GM19467 (cell line): ENCODE results near the gene FLT4.
"Not testable (repeated sequence)": the region's sequence is repeated elsewhere in the genome, so short reads cannot be mapped to it uniquely, and the experiment has no call there.

Experiments used
- ATAC-seq: cut with Tn5 transposase; IDR thresholded peaks from one replicate; pipeline ENCODE4 v1.9.1; 2021; ENCODE audit warnings: mild to moderate bottlenecking, moderate library complexity; ENCODE audit not compliant: unreplicated experiment

FLT4 gene

DNA sequence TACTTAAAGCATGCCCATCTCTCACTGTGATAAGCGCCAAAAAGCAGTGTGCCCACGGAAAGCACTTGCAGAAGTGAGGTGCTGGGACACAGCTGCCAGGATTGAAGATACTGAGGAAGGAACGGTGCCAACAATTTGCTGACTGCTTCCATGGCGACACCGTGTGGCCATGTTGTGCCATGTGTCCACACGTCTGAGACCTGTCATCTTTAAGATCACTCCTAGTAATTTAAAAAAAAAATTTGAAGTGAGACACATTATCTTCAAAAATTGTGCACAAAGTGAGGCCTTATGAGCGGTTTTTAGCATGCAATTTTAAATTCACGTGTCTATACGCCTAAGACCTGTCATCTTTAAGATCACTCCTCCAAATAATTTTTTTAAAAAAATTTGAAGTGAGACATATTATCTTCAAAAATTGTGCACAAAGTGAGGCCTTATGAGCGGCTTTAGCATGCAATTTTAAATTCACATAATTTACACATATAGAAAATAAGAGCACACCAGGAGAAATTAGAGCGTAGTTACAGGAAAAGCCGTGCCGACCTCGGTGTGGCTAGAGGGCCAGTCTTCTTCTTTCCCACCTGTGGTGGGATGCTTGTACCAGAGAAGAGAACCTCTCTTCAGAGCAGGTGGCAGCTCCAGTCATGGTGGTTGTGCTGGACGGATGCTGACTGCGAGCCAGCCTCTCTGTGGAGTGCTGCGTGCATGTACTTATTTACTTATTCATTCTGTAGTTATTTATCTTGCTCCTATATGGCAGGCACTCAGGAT, 21.4 kb upstream of the FLT4 start:
- no peak for ATAC-seq

DNA sequence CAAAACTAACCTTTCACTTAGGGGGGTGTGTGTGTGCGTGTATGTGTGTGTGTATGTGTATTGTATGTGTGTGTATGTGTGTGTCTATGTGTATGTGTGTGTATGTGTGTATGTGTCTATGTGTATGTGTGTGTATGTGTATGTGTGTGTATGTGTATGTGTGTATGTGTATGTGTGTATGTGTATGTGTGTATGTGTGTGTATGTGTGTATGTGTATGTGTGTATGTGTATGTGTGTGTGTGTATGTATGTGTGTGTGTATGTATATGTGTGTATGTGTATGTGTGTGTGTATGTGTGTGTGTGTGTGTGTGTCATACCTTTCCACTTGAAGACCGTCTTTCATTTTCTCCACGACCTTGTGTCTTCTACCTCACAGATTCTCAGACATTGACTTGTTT, 20.8 kb upstream of the FLT4 start:
- ATAC-seq, result no peak

DNA sequence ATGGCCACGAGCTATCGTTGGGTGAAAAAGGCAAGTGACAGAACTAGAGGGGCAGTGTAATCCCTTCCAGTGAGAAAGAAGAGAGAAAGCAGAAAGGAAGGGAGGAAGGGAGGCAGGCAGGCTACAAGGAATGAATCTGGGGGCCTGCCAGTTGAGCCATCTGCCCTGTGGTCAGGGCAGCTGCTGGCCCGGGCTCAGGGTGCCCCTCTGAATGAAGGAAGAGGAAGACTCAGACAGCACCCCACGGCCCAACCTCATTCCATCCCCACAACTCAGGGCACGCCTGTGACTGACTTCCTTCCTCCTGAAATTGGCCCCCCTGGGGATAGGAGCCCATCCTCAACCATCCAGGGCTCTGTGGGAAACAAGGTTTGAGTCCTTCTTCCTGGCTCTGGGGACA, 20.3 kb upstream of the FLT4 start:
- ATAC-seq, result no peak

DNA sequence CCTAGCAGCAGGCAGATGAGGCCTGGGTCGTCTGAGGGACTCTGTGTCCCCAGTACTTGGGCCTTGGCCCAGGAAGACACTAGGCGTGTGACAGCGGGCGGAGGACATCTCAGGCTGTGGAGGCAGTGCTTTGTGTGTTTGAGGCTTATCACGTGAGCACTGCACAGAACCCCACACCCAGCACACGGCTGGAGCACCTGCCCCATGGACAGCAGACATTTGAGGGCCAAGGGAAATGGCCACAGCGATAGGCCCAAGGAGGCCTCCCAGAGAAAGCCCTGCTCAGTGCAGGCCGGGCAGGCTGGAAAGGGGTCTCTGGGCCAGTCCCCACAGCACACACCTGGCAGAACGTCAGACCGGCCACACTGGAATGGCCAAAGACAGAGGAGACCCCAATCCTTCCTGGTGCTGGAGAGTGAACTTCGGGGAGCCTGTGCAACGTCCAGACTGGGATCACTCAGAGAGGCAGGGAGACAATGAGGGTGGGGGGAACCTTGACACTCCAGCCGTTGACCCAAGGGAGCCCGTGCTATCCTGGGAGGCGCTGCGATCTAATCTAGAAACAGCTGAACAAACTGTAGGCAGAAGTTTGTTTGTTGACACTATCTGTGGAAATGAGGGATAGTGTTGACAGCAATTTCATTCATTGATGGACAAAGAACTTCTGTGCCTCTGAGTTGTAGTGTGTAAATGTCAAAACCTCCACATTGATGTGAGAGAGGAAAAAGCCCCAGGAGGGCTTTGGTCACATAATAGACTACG, 19.6 kb upstream of the FLT4 start:
- ATAC-seq, result no peak

DNA sequence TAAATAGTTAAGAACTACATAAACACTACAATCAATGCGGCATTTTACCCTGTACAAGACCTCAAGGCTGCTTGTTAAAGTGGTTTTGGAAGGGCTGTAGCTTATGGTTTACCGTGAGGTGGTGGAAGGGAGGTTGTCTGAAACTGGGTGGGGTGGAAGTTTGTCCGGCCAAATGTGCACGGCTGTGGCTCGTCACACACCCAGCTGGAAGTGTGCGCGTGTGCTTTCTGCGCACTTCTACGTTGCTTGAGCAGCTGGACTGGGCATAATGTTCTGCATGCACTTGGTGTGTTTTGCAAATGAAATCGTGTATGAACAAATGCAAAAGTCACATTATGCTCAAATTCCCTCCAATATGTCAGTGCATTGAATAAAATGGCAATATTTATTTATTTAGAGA, 17.4 kb upstream of the FLT4 start:
- no peak for ATAC-seq

DNA sequence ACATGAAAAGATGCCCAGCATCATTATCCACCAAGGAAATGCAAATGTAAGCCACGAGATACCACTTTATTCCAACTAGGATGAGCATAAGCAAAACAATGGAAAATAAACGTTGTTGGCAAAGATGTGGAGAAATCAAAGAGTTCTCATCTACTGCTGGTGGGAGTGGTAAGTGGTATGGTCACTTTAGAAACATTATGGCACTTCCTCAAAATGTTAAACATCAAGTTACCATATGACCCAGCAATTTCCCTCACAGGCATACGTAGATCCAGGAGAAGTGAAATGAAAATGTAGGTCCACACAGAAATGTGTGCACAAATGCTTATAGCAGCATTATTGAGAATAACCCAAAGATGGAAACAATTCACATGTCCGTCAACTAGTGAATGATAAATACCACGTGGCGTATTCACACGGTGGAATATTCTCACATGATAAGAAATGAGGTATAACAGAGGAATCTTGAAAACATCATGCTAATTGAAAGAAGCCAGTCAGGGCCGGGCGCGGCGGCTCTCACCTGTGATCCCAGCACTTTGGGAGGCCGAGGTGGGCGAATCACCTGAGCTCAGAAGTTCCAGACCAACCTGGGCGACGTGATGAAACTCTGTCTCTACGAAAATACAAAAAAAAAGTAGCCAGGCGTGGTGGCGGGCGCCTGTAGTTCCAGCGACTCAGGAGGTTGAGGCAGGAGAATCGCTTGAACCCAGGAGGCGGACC, 16.4 kb upstream of the FLT4 start:
- no peak for ATAC-seq

DNA sequence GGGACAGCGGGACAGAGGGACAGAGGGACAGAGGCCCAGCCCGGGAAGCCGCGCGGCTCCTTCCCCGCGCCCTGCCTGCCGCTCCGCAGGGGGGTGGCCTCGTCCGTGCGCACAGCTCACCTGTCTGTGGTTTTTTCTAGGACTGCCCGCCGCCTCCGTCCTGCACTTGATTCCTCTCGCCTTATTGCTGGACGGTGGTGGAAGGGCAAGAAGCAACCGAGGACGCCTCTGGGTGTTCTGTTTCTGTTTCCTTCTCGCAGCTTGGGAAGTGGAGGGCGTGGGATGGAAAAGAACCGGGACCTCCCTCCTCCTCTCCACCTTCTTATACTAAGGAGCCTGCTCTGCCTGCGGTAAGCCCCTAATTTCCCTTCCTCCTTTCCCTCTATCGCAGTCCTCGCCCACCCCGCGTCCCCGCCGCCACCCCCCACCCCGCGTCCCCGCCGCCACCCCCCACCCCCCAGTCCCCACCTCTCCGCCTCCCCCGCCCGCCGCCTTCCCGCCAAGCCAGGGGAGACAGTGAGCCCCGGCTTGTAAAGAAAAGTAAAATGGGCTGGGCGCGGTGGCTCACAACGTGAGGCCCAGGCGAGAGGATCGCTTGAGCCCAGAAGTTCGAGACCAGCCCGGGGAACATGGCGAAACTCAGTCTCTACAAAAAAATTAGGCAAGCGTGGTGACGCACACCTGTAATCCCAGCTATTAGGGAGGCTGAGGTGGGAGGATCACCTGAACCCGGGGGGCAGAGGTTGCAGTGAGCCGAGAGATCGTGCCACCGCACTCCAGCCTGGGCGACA, 9.6 kb upstream of the FLT4 start:
- ATAC-seq, result no peak

DNA sequence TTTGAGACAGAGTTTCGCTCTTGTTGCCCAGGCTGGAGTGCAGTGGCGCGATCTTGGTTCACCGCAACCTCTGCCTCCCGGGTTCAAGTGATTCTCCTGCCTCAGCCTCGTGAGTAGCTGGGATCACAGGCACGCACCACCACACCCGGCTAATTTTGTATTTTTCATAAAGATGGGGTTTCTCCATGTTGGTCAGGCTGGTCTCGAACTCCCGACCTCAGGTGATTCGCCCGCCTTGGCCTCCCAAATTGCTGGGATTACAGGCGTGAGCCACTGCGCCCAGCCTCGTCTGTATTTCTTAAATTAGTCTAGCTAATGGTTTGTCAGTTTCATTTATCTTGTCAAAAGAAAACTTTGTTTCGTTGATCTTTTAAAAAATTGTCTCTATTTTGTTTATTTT, 5.8 kb upstream of the FLT4 start:
- not testable (repeated sequence) for ATAC-seq

DNA sequence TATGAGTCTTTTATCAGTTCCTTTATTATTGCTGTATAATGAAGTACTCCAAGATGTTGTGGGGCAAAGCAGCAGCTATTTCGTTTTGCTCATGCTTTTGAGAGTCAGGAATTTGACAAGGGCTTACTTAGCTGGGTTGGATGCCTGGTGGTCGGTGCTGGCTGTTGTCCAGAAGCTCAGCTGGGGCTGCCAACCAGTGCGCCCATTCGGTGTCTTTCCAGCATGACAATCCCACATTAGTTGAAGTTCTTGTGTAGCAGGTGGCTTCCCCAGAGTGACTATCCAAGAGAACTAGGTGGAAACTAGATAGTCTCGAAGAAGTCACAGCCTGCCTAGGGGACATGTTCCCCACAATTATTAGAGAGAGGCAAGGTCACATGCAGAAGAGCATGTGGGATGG, 3.4 kb upstream of the FLT4 start:
- no peak for ATAC-seq

DNA sequence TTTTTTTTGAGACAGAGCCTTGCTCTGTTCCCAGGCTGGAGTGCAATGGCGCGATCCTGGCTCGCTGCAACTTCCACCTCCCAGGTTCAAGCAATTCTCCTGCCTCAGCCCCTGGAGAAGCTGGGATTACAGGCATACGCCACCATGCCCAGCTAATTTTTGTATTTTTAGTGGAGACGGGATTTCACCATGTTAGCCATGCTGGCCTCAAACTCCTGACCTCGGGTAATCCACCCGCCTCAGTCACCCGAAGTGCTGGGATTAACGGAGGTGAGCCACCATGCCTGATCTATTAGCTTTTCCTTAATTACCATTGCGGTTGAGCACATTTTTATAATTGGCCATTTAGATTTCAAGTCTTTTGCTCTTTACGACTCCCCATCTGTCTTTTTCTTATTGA, 2.9 kb upstream of the FLT4 start:
- ATAC-seq, result no peak

DNA sequence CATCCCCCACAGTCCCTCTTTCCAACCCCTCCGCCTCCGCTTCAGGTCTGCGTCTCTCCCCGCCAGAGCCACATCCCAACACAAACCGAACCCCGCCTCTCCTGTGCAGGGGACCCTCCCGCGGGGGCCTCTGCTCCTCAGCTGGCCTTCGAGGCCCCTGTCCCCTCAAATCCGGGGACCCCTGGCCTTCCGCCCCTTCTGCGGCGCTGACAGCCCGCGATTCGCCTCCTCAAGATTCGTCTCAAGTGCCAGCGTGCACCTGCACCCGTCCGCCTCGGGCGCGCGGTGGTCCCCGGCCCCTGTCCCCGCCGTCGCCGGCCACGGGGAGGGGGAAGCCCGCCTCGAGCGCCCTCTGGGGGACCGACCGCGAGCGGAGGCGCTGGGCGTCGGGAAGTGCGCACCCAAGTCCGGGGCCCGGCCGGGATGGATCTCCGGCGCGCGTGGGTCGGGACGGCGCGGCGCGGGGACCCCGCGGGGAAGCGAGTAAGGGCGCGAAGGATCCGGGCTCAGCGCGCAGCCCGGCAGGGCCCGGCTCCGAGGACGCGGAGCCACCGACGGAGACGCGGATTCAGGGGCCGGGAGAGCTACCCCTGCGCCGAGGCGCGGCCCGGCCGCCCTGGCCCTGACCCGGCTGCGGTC, 623 bp downstream of the FLT4 start:
- no peak for ATAC-seq

DNA sequence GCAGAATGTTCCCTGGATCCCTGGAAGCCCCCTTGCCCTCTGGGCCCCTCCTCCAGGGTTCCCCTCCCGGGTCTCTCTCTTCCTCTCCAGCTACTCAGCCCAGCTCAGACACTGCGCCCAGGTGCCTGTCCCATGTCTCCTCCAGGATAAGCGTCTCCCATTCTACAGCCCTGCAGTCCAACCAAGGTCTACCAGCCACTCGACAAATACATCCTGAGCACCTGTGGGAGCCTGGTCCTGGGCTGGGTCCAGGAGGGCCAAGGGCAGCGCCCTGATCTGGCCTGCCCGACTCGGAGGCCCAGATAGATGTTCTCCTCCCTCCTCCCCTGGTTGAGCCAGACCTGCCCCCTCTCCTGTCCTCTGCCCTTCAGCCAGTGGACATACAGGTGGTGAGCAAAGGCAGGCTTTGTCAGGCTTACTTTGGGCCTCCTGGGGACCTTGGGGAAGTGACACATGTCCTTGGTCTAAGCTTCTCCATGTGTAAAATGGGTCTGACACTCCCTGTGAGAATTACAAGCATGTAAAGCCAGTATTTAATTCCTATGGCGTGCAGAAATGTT, 1.4 kb downstream of the FLT4 start:
- ATAC-seq, result no peak

DNA sequence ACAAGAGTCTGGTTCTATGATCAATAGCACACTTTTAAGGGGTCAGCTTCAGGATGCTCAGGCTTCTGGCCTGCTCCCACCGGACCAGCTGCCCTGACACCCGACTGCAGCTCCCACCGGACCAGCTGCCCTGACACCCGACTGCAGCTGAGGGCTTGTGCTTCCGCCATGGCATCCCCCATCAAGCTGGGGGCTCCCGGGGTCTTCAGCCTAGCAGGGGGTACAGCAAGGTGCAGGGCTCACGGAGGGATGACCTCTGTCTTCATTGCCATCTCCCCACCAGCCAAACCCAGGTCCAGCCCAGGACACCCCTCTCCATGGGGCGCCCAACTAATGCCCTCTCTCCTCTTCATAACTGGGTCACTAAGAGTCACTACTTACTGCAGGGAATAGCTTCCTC, 1.9 kb downstream of the FLT4 start:
- ATAC-seq, result no peak

DNA sequence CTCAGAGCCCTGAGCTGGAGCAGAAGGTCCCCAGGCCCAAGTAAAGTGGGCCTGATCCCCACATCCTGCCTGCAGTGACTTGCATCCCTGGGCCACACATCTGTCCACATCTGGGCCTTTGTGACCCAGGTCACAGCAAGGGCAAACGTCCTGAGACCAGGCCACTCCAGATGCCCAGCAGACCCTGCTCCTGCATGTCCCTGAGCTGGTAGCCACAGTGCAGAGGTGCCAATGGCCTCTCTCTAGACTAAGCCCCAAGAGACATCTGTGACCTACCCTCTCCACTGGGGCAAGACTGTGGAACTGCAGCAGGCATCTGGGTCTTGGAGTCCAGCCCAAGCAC, 2.5 kb downstream of the FLT4 start:
- no peak for ATAC-seq

DNA sequence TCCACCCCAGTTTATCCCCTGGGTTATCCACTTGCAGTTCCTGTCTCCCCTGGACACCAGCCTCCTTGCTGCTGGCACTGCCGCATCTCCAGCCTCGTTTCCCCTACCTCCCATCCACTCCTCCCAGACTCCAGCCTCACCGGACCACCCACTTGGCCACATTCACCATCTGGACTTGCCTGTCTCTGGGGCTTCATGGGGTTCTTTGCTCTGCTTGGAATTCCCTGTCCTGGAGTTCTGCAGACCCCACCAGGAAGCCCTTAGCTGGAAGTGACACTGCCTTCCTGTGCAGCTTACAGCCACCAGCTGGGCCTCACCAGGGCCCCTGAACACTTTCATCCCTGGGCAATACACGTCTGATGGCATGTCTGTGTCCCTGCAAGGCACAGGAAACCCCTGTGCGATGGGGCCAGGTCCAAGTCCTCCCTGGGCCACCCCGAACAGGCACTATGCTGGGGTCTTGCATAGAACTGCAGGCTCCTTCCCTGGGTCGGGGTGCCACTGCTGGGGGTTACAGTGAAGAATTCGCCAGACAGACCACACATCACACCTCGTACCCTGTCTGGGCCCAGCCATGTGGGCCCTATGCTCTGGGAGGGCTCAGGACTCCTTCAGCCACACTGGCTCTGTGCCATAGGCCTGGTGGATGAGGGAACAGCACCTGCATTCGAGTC, 3.0 kb downstream of the FLT4 start:
- no peak for ATAC-seq

DNA sequence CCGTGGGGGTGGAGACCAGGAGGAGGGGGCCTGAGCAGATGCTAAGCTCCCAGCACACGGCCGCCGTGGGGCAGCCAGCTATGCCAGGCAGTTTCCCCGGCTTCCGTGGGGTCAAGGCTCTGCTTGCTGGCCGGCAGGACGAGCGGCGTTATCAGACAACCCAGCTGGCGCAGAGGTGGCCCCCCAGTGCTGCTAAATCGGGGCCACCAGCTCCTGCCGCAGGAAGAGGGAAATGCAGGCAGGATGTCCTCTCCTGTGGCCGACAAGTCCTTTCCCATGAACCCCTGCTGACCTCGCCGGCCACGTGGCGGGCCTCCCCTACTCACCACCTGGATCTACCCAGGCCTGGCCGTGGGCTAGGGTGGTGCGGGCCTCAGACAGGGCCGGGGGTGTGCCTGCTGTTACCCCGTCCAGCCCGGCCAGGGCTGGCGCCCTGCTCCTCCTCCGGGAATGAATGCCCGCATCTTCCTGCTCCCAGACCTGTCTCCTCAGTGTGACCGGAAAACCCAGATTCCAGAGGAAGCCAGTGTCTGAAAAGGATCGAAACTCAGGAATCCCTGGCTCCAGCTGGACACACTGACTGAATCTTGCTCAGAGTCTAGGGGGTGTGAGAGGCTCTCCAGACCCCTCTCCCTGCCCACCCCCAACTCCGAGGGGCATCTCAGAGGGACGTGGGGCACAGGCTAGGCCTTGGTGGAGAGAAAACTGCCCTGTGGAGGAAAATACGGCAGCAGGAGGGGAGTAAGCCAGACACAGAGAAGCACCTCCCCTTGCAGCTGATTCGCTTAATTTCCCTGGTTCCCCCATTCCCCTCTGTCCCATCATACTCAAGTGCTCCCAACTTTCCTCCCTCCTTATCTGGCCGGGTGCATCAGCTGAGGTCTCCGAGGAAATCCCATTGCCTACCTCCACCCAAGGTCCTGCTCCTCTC, 3.9 kb downstream of the FLT4 start:
- no peak for ATAC-seq

DNA sequence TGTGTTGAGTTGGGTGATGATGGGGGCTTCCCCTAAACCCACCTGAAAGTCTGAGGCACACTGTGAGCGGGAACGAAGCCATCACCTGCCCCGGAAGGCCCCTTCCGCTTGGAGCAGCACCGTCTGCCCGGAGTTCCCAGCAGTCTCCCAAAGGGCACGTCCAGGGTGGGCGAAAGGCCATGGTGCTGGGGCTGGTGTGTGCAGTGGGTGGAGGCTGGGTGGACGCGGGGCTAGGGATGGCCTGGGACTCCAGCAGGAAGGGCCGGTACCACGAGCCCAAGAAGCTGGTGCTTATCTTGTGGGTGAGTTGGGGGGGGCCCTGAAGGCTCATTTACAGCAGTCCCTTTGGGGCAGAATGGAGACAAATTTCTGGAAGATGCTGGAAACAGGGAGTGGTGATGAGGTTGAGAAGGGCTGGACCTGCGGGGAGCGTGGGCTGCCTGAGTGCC, 4.6 kb downstream of the FLT4 start:
- ATAC-seq, result no peak

DNA sequence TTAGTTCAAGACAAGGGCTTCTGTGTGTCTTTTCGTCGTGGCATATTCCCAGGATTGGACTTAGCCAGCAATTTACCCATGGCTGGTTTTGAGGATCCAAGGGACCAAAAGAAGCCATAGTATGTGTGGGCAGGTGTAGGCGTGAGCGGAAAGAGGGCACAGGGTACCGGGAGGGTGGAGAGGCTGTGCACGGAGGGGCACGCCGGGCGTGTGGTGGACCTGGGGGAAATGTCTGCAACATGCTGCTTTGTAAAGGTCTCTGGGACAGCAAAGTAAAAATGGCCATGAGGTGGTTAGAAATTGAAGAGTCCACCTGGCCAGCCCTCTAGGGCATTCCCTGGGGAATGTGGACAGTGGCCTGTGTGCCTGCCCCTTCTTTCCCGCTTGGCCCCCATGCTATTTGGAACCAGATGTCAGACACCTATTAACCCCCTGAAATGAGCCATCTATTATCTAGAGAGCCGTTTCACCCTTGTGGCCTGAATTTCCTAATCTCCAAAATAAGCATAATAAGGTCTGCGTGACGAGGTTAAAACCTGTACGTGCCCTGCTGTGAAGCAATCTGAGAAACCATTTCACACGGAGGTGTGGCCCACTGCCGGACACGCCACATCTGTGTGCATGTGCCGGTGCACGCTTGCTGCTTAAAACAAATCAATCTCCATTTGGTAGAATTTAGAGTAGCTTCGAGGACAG, 5.1 kb downstream of the FLT4 start:
- ATAC-seq, result no peak
